BLaER1 (cell line): ENCODE results near the gene LBX1.

Experiments
- H3K27ac ChIP-seq: shearing (Covaris generic); formaldehyde crosslinking; 2 replicates; pipeline ENCODE4 v1.8.1; 2022
- H3K27me3 ChIP-seq: shearing (Covaris generic); formaldehyde crosslinking; 2 replicates; pipeline ENCODE4 v1.8.1; 2022
- H3K36me3 ChIP-seq: shearing (Covaris generic); formaldehyde crosslinking; 2 replicates; pipeline ENCODE4 v1.8.1; 2022
- H3K4me1 ChIP-seq: shearing (Covaris generic); formaldehyde crosslinking; 2 replicates; pipeline ENCODE4 v1.8.1; 2022
- H3K4me2 ChIP-seq: shearing (Covaris generic); formaldehyde crosslinking; 2 replicates; pipeline ENCODE4 v1.8.1; 2022
- H3K4me3 ChIP-seq: shearing (Covaris generic); formaldehyde crosslinking; 2 replicates; pipeline ENCODE4 v1.8.1; 2022
- H3K9ac ChIP-seq: shearing (Covaris generic); formaldehyde crosslinking; 2 replicates; pipeline ENCODE4 v1.8.1; 2022
- H3K9me3 ChIP-seq: shearing (Covaris generic); formaldehyde crosslinking; 2 replicates; pipeline ENCODE4 v1.8.1; 2022
- H4K20me1 ChIP-seq: shearing (Covaris generic); formaldehyde crosslinking; 2 replicates; pipeline ENCODE4 v1.8.1; 2022
- Cebpa-rat ChIP-seq: shearing (Covaris generic); IDR thresholded peaks from 2 replicates; pipeline ENCODE4 v1.8.1; 2022

Gene LBX1

GRCh38 chr10:101244321-101245050, 15.2 kb upstream of the LBX1 start:
- Histone ChIP-seq H3K4me2 (no peak overlapping the region), H3K36me3 (no peaks in the 10 kb centered on the region), H3K9me3 (no peaks in the 10 kb centered on the region), H3K27me3 (peaks cover 41% of the 10 kb centered on the region), H3K9ac (no peak overlapping the region), H3K4me3 (no peak overlapping the region), H3K27ac (no peak overlapping the region), H3K4me1 (no peaks in the 10 kb centered on the region), H4K20me1 (no peaks in the 10 kb centered on the region; the same call in 1 of the 2 replicates)
- TF ChIP-seq Cebpa-rat, result no peak

DNA sequence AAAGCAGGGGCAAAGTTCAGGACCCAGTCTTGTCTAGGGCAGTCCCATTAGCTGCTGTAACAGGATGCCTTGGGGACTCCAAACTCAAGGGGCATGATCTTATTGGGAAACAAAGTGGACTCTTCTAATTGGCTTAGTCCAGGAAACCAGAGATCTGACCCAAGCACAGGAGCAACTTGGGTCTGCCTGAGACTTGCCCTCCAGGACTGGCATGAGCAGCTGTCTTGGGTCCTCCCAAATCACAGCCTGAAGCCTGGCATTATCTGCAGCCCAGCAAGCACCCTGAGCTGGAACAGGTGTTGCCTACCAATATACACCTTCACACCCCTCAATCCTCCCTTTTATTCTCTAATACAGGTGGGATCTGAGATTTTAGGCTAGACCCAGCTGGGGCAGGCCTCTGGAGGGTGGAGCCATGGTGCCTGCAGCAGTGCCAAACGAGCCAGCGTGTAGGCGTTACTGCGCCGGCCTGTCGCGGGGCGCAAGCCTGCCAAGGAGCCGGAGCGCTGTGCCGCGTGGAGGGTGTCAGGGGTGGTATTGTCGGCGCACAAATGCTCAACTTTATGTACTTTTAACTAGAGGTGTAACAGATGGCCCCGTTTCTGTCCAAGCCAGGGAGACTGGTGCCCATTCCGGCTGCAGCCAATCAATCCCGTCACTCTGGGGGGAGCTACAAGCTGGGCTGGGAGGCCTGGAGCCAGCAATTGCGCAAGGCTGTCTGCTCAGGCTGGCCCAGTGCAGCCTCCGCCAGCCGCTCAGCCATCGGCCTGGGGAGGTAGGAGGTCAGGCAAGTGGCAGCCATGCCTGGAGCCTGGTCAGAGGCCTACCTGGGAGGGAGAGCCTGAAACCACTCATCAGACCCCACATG, 12.8 kb upstream of the LBX1 start:
- Histone ChIP-seq H3K4me1 (no peaks in the 10 kb centered on the region), H3K27me3 (peaks cover 59% of the 10 kb centered on the region), H4K20me1 (peaks cover 24% of the 10 kb centered on the region), H3K4me3 (no peak overlapping the region), H3K36me3 (no peaks in the 10 kb centered on the region), H3K9ac (no peak overlapping the region), H3K27ac (no peak overlapping the region), H3K4me2 (no peak overlapping the region), H3K9me3 (no peaks in the 10 kb centered on the region)
- no peak for TF ChIP-seq Cebpa-rat

DNA sequence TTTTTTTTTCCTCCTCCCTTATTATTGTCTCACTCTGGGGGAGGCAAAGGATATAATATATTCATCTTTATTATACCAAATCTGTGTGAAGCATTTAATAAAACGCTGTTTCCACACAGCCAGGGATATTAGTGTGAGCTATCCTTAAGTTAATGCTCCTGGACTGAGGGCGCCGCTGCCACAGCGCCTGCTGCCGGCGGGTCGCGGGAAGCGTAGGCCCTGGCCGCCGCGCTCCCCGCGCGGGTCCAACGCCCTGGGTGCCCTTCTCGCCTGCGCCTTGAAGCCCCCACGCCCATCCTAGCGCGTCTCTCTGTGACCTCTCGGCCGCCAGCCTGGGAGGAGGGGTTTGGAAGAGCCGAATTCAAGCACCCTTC, 9.5 kb upstream of the LBX1 start:
- no peaks in the 10 kb centered on the region for H3K4me1 ChIP-seq
- H3K4me2 ChIP-seq, result no peak overlapping the region
- H3K9ac ChIP-seq, result no peak overlapping the region
- peaks cover 50% of the 10 kb centered on the region for H4K20me1 ChIP-seq
- peaks cover 88% of the 10 kb centered on the region for H3K27me3 ChIP-seq
- no peaks in the 10 kb centered on the region for H3K9me3 ChIP-seq
- no peaks in the 10 kb centered on the region for H3K36me3 ChIP-seq
- H3K4me3 ChIP-seq, result no peak overlapping the region
- H3K27ac ChIP-seq, result no peak overlapping the region
- TF ChIP-seq Cebpa-rat, result no peak

DNA sequence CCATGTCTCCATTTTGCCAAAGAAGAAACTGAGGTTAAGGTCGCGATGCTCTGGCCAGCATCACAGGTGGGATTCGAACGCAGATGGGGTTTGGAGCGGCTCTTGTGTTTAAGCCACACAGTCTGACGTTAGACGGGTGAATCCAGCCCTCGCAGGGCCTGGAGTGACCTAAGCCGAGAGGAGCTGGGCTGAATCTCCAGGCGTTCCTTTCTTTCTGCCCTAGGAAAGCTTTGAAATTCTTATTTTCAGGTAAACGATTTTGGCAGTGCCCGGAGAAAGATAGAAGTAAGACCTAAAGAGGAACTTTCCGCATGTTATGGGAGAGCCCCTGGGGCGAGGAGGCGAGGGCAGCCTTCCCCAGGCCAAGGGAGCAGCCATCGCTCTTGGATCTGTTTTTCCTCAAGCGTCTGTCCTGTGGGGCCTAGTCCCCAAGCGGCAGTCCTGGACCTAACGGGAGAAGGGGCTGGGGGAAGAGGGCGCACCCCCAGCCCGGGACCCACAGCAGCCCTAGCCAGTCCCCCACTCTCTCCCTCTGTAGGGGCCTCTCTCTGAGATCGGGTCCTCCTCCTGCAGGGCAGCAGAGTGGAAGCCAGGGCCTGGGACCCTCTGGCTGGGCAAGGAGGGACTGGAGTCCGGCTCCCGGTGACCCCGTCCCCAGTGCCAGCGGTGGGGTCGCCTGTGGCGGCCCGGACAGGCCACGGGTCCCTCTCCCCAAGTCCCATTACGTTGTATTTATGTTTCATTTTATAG, 8.9 kb upstream of the LBX1 start:
- Histone ChIP-seq H3K4me2 (no peak overlapping the region), H4K20me1 (peaks cover 55% of the 10 kb centered on the region), H3K4me3 (no peak overlapping the region), H3K27me3 (peaks cover 88% of the 10 kb centered on the region), H3K9ac (no peak overlapping the region), H3K9me3 (no peaks in the 10 kb centered on the region), H3K4me1 (no peaks in the 10 kb centered on the region), H3K36me3 (no peaks in the 10 kb centered on the region), H3K27ac (no peak overlapping the region)
- no peak for TF ChIP-seq Cebpa-rat

DNA sequence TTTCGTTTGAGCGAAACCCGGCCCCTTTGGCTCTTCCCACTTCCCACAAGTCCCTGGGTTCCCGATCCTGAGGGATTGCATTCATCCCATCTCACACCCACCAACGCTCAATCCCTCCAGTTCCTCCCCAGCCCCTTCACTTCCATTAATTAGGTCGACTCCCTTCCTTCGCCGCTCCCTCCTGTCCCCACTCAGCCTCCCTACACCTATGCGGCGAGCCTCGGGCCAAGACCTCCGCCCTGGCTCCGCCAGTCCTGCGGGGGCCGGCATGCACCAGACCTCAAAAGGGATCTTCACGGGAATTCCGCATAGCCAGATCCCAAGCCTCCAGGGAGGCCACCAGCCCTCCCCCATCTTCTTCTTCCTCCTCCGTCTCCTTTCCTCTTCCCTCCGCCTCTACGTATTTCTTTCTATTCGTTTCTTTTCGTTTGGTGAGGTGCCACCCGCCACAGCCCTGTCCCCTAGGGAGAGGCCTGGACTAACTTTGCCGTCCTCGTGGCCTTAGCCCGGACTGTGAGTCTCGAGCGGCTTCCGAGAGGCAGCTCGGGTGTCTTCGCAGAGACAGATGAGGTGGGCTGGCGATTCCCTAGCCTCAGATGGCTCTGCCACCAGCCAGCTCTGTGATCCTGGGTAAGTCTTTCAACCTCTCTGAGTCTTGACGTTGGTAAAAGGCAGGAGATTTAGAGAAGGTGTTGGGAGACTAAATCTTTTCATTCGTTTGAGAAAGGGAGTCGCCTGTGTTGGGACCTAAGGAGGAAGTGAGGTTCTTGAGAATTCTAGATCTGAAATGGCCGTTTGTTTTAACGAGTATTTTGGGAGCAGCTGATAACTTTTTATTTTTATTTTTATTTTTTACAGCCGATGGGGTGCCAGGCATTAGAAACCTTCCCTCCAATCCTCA, 8.1 kb upstream of the LBX1 start:
- Histone ChIP-seq H3K4me2 (no peak overlapping the region), H3K4me1 (no peaks in the 10 kb centered on the region), H3K27me3 (peaks cover 94% of the 10 kb centered on the region), H3K36me3 (no peaks in the 10 kb centered on the region), H3K27ac (no peak overlapping the region), H4K20me1 (peaks cover 64% of the 10 kb centered on the region), H3K9ac (no peak overlapping the region), H3K9me3 (no peaks in the 10 kb centered on the region), H3K4me3 (no peak overlapping the region)
- TF ChIP-seq Cebpa-rat, result no peak

DNA sequence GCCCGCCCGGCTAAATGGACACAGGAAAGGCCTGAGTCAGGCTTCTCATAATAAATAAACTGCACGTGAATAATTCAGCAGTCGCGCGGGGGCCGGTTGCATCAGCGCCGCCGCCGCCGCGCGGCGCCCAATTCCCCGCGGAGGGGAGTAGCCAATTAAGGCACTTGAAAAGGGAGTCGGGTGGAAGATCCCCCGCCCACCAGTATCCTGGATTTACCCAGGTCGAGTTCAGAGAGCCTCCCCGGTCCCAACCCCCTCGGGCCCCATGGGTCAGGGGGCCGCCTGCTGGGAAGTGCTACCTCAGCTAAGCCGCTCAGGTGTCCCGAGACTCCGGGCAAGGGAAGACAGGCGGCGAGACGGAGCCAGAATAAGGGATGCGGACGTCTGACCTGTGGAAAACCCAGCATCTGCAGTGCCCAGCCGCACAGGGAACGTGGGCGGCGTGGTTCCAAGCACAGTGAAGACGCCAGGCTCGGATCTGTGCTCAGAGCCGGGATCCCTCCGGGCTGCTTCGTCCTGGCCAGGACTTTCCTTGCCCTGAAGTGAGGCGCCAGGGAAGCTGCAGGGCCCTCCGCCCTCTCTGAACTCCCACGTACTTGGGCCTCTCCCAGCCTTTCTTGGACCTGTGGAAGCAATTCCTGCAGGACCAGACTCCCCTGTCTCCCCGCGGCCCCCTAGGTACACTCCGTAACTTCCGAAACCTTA, 7.3 kb upstream of the LBX1 start:
- no peak overlapping the region for H3K4me2 ChIP-seq

GRCh38 chr10:101235766-101236165, 6.5 kb upstream of the LBX1 start:
- Histone ChIP-seq H3K27me3 (peaks cover 100% of the 10 kb centered on the region), H4K20me1 (peaks cover 79% of the 10 kb centered on the region), H3K9ac (no peak overlapping the region), H3K4me1 (no peaks in the 10 kb centered on the region), H3K4me3 (no peak overlapping the region), H3K4me2 (no peak overlapping the region), H3K9me3 (no peaks in the 10 kb centered on the region), H3K36me3 (no peaks in the 10 kb centered on the region), H3K27ac (no peak overlapping the region)
- no peak for TF ChIP-seq Cebpa-rat

More for the DNA sequence above, 7.3 kb upstream of the LBX1 start:
- Histone ChIP-seq H4K20me1 (peaks cover 72% of the 10 kb centered on the region), H3K36me3 (no peaks in the 10 kb centered on the region), H3K27me3 (peaks cover 99% of the 10 kb centered on the region), H3K4me3 (no peak overlapping the region), H3K9me3 (no peaks in the 10 kb centered on the region), H3K27ac (no peak overlapping the region), H3K9ac (no peak overlapping the region), H3K4me1 (no peaks in the 10 kb centered on the region)
- TF ChIP-seq Cebpa-rat, result no peak

GRCh38 chr10:101234333-101234732, 5.1 kb upstream of the LBX1 start:
- Histone ChIP-seq H3K9ac (no peak overlapping the region), H4K20me1 (peaks cover 93% of the 10 kb centered on the region), H3K36me3 (no peaks in the 10 kb centered on the region), H3K9me3 (no peaks in the 10 kb centered on the region), H3K4me2 (no peak overlapping the region), H3K4me3 (no peak overlapping the region), H3K27ac (no peak overlapping the region), H3K4me1 (no peaks in the 10 kb centered on the region), H3K27me3 (peaks cover 100% of the 10 kb centered on the region)
- no peak for TF ChIP-seq Cebpa-rat
